Germinal center (tissue), 1 donor: ENCODE results near the gene RPTN.
"Not testable (repeated sequence)": the region's sequence is repeated elsewhere in the genome, so short reads cannot be mapped to it uniquely, and the experiment has no call there.

Experiments used
- DNase-seq: peaks from one replicate; pipeline ENCODE4 v3.0.0; 2012; ENCODE audit warnings: mixed read lengths, low spot score

The RPTN gene

GRCh38 chr1:152164517-152165136 is 5.6 kb upstream of the RPTN start:
- DNase-seq, result no peak

- DNase-seq, result no peak
These were observed 3.9 kb upstream of the RPTN start for GRCh38 chr1:152162792-152163463.

GRCh38 chr1:152160576-152160975 is 1.5 kb upstream of the RPTN start:
- DNase-seq, result no peak

- DNase-seq, result no peak
These were observed 5.0 kb downstream of the RPTN start for GRCh38 chr1:152153996-152154395.

- DNase-seq, result no peak
These were observed 7.4 kb downstream of the RPTN start for GRCh38 chr1:152151646-152152045.

GRCh38 chr1:152148981-152149380 is 10.0 kb downstream of the RPTN start:
- no peak for DNase-seq

GRCh38 chr1:152148051-152148450 is 11.0 kb downstream of the RPTN start:
- DNase-seq, result no peak

GRCh38 chr1:152145769-152146168 is 13.3 kb downstream of the RPTN start:
- DNase-seq, result no peak

- DNase-seq, result not testable (repeated sequence)
These were observed 14.3 kb downstream of the RPTN start for GRCh38 chr1:152144674-152145183.

GRCh38 chr1:152143150-152143887 is 15.7 kb downstream of the RPTN start:
- no peak for DNase-seq

GRCh38 chr1:152141971-152142584 is 16.9 kb downstream of the RPTN start:
- no peak for DNase-seq

- DNase-seq, result no peak
These were observed 21.8 kb downstream of the RPTN start for GRCh38 chr1:152137215-152137614.

GRCh38 chr1:152130186-152130585 is 28.8 kb downstream of the RPTN start:
- DNase-seq, result no peak

- DNase-seq, result no peak
These were observed 31.4 kb downstream of the RPTN start for GRCh38 chr1:152127673-152128072.

GRCh38 chr1:152125834-152126443 is 33.1 kb downstream of the RPTN start:
- no peak for DNase-seq

- DNase-seq, result no peak
These were observed 40.1 kb downstream of the RPTN start for GRCh38 chr1:152118915-152119314.

- no peak for DNase-seq
These were observed 43.7 kb downstream of the RPTN start, which contains the start of gene TCHH for GRCh38 chr1:152115344-152115743. TCHH (minus strand) TSS chr1:152115444; CDS start chr1:152114080, 1,364 bp downstream.

- no peak for DNase-seq
These were observed 46.1 kb downstream of the RPTN start for GRCh38 chr1:152112885-152113432.

- no peak for DNase-seq
These were observed 46.7 kb downstream of the RPTN start for GRCh38 chr1:152112101-152112884.

GRCh38 chr1:152111515-152111968 is 47.5 kb downstream of the RPTN start:
- no peak for DNase-seq
